ENCODE data around the gene IL17B. TPM values are rescaled to one million over a fixed set of nuclear protein-coding genes. Genes with fewer than 3 reads are reported as not detected.

Gene IL17B
- total RNA-seq (2022; extraction: Qiagen RNA extraction), result 0.18 TPM in 1 of 5 replicates, not detected in the others

GRCh38 chr5:149379177-149379761 lies at the start of gene IL17B:
TSS of gene IL17B (minus strand) at chr5:149379292. CDS start at chr5:149379225, 67 bp downstream.

GRCh38 chr5:149357370-149358293 lies 21.5 kb downstream of the IL17B start, which contains the start of gene PCYOX1L:
TSS of gene PCYOX1L (plus strand) at chr5:149358046. CDS start at chr5:149358069, 23 bp downstream.

GRCh38 chr5:149345147-149345891 lies 33.8 kb downstream of the IL17B start, which contains the start of gene GRPEL2:
TSS of gene GRPEL2 (plus strand) at chr5:149345499. CDS start at chr5:149345540, 41 bp downstream.

Other genes starting within 250 kb of the IL17B start
- gene ABLIM3, start 237.8 kb downstream of the IL17B start, total RNA-seq (2022; extraction: Qiagen RNA extraction), result 19.4 to 23.0 TPM (median 20.5 TPM) in 5 replicates
- 9.9 to 13.6 TPM (median 12.6 TPM) in 5 replicates for gene AFAP1L1, start 107.4 kb downstream of the IL17B start, total RNA-seq (2022; extraction: Qiagen RNA extraction)
- gene GRPEL2, start 33.8 kb downstream of the IL17B start, total RNA-seq (2022; extraction: Qiagen RNA extraction), result 6.7 to 9.4 TPM (median 8.1 TPM) in 5 replicates
- gene PCYOX1L, start 21.2 kb downstream of the IL17B start, total RNA-seq (2022; extraction: Qiagen RNA extraction), result 2.5 to 3.1 TPM (median 2.8 TPM) in 5 replicates
- gene CSNK1A1, start 172.1 kb upstream of the IL17B start, total RNA-seq (2022; extraction: Qiagen RNA extraction), result 131 to 154 TPM (median 141 TPM) in 5 replicates
- 1.9 to 2.8 TPM (median 2.5 TPM) in 5 replicates for gene ARHGEF37, start 202.2 kb upstream of the IL17B start, total RNA-seq (2022; extraction: Qiagen RNA extraction)